Colon (tissue), 2 donors: ENCODE results near the gene AFG1L.
"Not testable (repeated sequence)": the region's sequence is repeated elsewhere in the genome, so short reads cannot be mapped to it uniquely, and the experiment has no call there.

ENCODE experiments used
- FAIRE-seq: peaks from 2 replicates; lab custom pipeline; 2012; peaks lifted over from hg19 to GRCh38; lab: Jason Lieb, UNC
- donor health status: control.
- donor health status: control.

The AFG1L gene

DNA sequence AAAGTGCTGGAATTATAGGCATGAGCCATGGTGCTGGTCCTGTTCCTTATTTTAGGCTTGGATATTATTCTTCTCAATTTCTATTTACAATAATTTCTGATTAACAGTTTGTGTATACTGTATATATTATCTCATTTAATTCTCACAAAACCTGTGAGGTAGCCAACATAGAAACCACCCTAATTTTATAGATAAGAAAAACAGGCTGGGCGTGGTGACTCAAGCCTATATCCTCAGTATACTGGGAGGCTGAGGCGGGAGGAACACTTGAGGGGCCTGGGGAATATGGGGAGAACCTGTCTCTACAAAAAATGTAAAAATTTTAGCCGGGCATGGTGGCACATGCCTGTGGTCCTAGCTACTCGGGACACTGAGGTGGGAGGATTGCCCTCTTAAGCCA lies 3.8 kb upstream of the AFG1L start:
- FAIRE-seq = no peak

DNA sequence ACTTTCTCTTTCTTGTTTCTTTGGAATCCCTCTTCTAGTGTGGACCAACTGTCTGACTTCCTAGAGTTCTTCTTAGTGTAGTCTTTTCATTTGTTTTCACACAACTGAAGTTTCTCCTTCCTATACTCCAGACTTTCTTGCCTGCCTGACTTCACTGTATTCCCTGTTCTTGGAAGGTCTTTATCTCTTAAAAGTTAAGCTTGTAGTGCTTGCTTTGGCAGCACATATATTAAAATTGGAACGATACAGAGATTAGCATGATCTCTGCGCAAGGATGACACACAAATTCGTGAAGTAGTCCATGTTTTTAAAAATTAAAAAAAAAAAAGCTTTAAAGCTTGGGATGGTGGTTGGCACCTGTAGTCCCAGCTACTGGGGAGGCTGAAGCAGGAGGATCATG lies 2.3 kb upstream of the AFG1L start:
- FAIRE-seq = not testable (repeated sequence)

GRCh38 chr6:108293527-108294296 lies 1.1 kb upstream of the AFG1L start:
- no peak for FAIRE-seq

DNA sequence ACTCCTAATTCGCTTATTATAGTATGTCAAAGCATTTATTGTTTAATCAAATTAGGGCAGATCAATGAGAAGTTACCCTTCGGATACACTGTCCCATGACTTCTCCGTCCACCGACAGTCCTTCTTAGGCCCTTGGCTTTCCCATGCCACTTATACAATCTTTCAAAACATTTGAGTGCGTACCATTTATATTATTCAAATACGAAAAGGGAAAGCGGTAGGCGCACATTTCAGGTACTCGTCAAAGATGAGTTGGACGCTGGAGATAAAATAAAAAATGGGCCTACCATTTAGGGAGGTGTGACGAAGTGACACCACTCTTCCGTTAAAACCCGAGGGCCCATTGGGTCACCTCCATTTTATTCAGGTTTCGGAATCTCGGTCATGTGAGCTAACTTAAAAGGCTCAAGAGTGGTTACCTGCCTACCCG lies 542 bp upstream of the AFG1L start:
- FAIRE-seq = no peak

DNA sequence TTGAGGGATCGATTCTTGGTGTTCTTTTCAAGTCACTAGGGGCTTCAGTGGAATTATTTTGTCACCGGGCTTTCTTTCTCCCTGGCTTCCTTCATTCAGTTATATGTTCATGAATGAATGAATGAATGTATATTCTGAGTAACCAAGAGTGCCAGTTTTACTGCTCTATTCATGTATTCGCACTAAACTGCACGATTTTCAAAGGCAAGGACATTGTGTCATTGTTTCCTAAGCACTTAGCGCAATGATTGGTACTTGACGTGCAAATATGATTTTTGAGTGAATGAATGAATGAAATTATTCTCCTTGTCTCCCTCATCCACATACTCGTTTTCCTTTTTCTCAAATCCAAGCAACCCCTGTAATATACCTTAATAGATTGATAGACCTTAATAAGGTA lies 822 bp downstream of the AFG1L start:
- FAIRE-seq = no peak

DNA sequence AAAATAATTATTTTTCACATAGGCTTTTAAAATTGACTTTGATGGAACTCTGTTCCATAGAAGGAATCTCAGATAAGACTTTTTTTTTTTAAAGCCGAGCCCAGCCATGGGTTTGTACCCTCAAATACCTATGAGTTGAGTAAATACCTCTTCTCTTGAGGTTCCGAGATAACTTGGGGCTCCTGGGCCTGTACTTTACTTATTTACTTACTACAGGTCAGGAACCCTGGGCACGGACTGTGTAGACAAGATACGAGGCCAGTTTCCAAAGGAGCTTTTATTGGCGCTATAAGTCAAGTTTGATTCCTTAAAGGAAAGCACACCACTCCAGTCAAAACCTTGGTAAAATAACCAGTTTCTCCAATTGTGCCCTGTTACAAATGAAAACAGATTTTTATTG lies 7.5 kb downstream of the AFG1L start:
- FAIRE-seq = no peak

- FAIRE-seq = no peak
Observed at GRCh38 chr6:108304646-108305045, 9.8 kb downstream of the AFG1L start.

- not testable (repeated sequence) for FAIRE-seq
Observed at GRCh38 chr6:108308641-108309040, 13.8 kb downstream of the AFG1L start.

- no peak for FAIRE-seq
Observed at GRCh38 chr6:108309844-108310243, 15.0 kb downstream of the AFG1L start.

GRCh38 chr6:108312605-108313004 lies 17.8 kb downstream of the AFG1L start:
- peak; percentile 49 for FAIRE-seq

- no peak for FAIRE-seq
Observed at GRCh38 chr6:108321253-108321747, 26.4 kb downstream of the AFG1L start.

DNA sequence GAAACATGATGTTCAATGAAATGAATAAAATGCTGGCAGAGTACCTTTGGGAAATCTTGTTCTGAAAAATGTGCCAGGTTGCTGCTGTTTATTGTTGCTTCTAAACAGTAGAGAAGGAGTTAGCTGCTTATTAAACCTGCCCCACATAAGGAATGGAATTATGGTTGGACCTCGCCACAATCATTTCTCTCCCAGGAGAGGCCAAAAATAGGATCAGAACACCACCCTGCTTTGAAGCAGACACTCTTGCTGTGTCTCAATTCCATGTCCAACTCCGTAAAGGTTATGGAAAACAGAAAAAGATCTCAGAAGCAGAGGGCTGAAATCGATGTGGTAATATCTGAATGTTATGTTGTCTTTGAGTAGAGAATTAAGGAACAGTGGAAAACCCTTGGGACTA lies 27.9 kb downstream of the AFG1L start:
- FAIRE-seq = no peak

DNA sequence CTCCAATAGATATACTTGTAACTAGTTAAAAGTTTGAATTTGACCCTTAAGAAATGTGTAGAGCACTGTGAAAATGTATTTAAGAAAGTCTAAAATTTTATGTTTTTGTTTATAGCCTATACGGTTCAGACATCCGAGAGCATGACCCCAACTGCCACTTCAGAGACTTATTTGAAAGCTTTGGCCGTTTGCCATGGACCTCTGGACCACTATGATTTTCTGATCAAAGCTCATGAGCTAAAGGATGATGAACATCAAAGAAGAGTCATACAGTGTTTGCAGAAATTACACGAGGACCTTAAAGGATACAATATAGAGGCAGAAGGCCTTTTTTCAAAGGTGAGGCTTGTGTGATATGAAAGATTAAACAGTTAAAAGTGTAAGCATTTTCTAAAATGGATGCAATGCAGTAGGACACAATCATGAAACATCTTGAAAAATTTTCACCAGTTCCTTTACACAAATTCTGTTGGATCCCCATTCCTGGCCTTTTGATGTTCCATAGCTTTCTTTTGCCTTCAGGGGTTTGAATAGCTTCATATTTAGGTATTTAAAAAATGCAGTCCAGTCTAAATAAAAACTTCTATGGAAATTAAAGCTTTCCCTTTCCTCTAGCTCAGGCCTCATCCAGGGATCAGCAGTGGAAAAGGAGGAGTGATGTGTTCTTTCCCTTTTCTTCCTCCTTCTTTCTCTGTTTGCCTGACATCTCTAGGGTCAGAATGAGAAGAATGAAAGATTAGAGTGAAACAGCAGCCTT lies 29.0 kb downstream of the AFG1L start:
- FAIRE-seq = no peak

- not testable (repeated sequence) for FAIRE-seq
Observed at GRCh38 chr6:108330221-108330785, 35.4 kb downstream of the AFG1L start.

GRCh38 chr6:108330806-108331205 lies 36.0 kb downstream of the AFG1L start:
- peak; percentile 38 for FAIRE-seq

DNA sequence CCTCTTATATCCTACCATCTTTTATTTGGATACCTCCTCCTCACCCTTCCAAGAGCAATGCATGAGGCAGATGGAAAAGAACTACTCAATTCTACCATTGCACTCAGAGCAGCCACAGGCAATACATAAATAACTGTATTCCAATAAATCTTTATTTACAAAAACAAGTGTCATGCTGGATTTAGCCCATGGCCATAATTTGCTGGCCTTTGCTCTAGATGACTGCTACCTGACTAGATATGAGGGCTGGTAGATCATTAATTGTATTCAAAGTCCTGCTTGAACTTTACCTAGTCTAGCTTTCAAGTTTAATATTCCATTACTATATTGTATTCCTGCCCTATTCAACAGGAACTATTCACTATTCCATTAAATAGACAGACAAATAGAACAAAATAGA lies 37.1 kb downstream of the AFG1L start:
- FAIRE-seq = no peak

DNA sequence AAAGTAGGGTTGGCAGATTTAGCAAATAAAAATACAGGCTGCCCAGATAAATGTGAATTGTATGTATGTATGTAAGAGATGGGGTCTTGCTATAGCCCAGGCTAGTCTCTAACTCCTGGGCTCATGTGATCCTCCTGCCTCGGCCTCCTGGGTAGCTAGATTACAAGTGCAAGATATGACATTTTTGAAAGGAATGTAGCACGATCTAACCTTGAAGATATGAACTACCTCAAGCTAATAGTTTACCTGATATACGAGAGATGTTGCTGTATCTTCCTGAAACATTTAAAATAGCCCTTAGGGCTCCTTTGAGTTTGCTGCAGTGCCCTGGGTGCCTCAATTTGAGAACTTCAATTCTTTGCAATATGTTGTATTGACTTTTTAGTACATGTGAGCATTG lies 42.1 kb downstream of the AFG1L start:
- no peak for FAIRE-seq

DNA sequence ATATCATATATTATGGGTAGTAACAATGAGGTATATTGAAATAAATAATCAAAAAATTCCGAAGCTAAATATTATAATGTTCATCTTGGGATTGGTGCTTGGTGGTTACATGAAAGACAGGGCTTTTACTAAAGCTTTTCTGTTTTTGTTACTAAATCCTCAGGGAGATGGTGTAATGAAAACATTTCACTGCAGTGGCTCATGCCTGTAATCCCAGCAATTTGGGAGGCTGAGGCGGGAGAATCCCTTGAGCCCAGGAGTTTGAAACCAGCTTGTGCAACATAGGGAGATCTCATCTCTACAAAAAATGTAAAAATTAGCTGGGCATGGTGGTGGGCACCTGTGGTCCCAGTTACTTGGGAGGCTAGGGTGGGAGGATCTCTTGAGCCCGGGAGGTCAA lies 42.9 kb downstream of the AFG1L start:
- FAIRE-seq = no peak

DNA sequence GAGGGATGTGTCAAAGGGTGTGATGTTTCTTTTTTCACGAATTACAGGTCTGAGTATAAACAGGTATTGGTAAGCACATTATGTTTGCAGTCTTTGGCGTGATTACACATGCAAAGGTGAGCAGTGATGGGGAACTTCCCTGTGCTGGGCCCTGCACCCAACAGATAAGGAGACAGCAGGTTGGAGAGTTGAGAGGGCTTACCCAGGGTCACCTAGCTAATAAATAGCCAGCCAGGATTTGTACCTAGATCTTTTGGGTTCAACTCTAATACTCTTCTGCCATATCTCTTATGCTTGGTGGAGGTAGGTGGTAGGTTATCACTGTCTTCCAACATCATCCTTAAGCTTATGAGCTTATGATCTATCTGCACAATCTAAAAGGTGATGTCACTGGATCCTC lies 46.5 kb downstream of the AFG1L start:
- no peak for FAIRE-seq

DNA sequence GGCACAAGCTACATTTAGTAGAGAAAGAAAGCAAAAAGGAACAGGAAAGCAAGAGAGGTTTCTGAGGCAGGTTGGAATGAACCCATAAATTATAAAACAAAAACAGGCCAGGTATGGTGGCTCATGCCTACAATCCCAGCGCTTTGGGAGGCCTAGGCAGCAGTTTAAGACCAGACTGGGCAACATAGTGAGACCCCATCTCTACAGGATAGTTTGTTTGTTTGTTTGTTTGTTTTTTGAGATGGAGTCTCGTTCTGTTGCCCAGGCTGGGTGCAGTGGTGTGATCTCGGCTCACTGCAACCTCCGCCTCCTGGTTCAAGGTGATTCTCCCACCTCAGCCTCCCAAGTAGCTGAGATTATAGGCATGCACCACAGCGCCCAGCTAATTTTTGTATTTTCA lies 49.0 kb downstream of the AFG1L start:
- FAIRE-seq = no peak

GRCh38 chr6:108348655-108349349 lies 53.9 kb downstream of the AFG1L start:
- no peak for FAIRE-seq

DNA sequence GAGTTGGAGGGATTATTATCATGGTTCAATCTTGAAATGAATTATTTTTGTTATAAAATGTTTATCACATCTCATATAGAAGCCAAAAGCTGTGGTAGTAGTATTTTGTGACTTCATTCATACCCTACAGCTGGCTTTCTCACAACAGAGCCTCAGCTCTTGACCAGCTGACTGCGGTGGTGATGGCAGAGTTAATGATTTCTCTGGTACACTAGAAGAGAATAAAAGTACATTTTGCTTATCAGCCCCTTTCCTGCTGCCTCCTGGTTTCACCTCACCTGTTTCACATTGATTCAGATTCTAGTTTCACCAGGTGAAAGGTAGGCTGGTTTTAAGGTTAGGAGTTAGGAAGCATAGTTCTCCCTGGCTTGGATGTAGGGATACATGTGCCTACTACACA lies 55.7 kb downstream of the AFG1L start:
- no peak for FAIRE-seq

GRCh38 chr6:108353853-108354252 lies 59.0 kb downstream of the AFG1L start:
- FAIRE-seq = no peak
